ENCODE results near the gene SLC1A2. TPM values are rescaled to one million over a fixed set of nuclear protein-coding genes. Genes with fewer than 3 reads are reported as not detected.

SLC1A2 gene
- total and polyA plus RNA-seq, 2 donors (not counting 1 experiment from before 2014, with no cell fraction given): 1.2 to 7.6 TPM

DNA sequence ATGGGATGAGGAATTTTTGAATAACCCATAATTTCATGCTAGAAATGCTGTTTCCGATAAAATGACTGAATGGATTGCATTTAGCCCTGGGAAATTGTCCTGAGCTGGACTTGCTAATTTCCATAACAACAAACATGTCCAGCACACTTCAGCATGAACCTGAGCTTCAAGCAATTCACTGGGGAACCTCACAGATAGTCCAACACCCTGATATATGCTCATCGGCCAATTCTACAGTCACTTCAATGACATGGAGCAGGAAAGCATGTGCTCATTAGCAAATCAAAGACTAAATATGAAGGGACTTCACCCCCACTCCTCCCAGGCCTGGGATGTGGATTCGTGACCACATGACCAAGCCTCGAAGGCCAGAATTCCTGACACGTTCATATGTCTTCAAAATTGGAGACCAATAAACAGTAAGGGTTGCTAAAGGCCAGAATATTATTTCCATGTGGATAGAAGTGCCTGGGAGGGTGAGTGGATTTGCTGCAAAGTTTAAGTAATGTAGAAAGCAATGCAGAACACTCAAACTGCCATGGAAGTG lies 131.9 kb downstream of the SLC1A2 start:
- H2AFZ ChIP-seq (ENCODE audit: low read length): no peak overlapping the region
- no peaks in the 10 kb centered on the region for H3K9me3 ChIP-seq (ENCODE audit: control insufficient read depth, insufficient read depth, low read depth, low read length)
- H3K9ac ChIP-seq (ENCODE audit: insufficient read depth, low read length): no peak overlapping the region
- no peaks in the 10 kb centered on the region for H3K36me3 ChIP-seq (ENCODE audit: control insufficient read depth, insufficient read depth, low read length)
- TF ChIP-seq, protein P1, sequence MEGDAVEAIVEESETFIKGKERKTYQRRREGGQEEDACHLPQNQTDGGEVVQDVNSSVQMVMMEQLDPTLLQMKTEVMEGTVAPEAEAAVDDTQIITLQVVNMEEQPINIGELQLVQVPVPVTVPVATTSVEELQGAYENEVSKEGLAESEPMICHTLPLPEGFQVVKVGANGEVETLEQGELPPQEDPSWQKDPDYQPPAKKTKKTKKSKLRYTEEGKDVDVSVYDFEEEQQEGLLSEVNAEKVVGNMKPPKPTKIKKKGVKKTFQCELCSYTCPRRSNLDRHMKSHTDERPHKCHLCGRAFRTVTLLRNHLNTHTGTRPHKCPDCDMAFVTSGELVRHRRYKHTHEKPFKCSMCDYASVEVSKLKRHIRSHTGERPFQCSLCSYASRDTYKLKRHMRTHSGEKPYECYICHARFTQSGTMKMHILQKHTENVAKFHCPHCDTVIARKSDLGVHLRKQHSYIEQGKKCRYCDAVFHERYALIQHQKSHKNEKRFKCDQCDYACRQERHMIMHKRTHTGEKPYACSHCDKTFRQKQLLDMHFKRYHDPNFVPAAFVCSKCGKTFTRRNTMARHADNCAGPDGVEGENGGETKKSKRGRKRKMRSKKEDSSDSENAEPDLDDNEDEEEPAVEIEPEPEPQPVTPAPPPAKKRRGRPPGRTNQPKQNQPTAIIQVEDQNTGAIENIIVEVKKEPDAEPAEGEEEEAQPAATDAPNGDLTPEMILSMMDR (conservative IDR thresholded peaks at IDR 0.05 in 1 of 2, IDR thresholded peaks at IDR 0.05 in 1 of 2; ENCODE audit: low read depth in 1 of 2, low read length in 2 of 2): no peak
- no peak for TF ChIP-seq EZH2 (IDR thresholded peaks at IDR 0.05; ENCODE audit: low read length, missing control alignments)
- no peak for DNase-seq (ENCODE audit: low read depth in 2 of 2)
- no peaks in the 10 kb centered on the region for H4K20me1 ChIP-seq (ENCODE audit: control insufficient read depth, extremely low read depth, insufficient read depth, low read length)
- no peaks in the 10 kb centered on the region for H3K79me2 ChIP-seq (ENCODE audit: control insufficient read depth, insufficient read depth, low read length)
- no peaks in the 10 kb centered on the region for H3K27me3 ChIP-seq (ENCODE audit: control insufficient read depth, insufficient read depth, low read length)
- peaks cover 11% of the 10 kb centered on the region for H3K4me1 ChIP-seq (ENCODE audit: control insufficient read depth, extremely low read depth, insufficient read depth, low read length)
- H3K4me2 ChIP-seq (ENCODE audit: extremely low read depth, insufficient read depth, low read length): no peak overlapping the region
- no peak overlapping the region for H3K27ac ChIP-seq (ENCODE audit: insufficient read depth, low read length)
- no peak overlapping the region for H3K4me3 ChIP-seq (replicated peaks in 1 of 4; ENCODE audit: control extremely low read depth in 1 of 4, insufficient read depth in 1 of 4, low read depth in 3 of 4, low read length in 4 of 4)

DNA sequence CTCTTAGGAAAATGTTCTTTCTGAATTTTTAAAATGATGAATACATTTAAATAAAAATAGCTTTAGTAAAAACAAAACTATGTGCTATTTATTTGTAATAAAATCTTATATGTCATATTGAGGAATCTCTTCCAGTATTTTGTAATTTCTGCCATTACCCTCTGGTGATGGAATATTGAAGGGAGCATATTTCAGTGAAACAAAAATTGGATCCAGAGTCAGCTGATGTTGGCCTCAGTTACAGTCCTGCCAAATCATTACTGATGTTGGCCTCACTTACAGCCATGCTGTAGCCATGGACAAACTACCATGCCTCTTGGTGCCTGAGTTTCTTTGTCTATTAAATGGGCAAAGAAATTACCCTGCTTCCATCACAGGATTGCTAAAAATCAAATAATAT lies 133.2 kb downstream of the SLC1A2 start:
- no peak overlapping the region for H2AFZ ChIP-seq (ENCODE audit: low read length)

DNA sequence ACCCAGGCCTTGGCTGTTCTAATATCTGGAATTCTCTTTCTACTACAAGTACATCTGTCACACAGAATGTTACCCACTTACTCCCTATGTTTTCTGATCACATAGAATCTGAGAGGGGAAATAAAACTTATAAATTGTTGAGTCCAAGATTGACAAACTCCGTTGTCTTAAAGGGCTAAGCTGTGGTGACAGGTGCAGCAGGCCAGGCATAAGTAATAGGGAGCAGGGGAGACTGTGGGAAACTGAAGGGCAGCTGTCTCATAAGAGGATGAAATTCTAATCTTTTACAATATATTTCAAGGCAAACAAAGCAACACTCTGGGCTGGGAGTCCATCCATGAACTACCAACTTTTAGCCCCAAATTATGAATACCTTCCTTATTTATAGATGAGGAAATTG lies 133.9 kb downstream of the SLC1A2 start:
- no peak for DNase-seq (ENCODE audit: low read depth in 2 of 2)
- H3K9ac ChIP-seq (ENCODE audit: insufficient read depth, low read length): no peak overlapping the region
- TF ChIP-seq, protein P1 (conservative IDR thresholded peaks at IDR 0.05 in 1 of 2, IDR thresholded peaks at IDR 0.05 in 1 of 2; ENCODE audit: low read depth in 1 of 2, low read length in 2 of 2): no peak
- TF ChIP-seq EZH2 (IDR thresholded peaks at IDR 0.05; ENCODE audit: low read length, missing control alignments): no peak

More for the DNA sequence above, 133.2 kb downstream of the SLC1A2 start:
- no peaks in the 10 kb centered on the region for H3K9me3 ChIP-seq (ENCODE audit: control insufficient read depth, insufficient read depth, low read depth, low read length)
- no peak overlapping the region for H3K4me2 ChIP-seq (ENCODE audit: extremely low read depth, insufficient read depth, low read length)
- no peak for TF ChIP-seq EZH2 (IDR thresholded peaks at IDR 0.05; ENCODE audit: low read length, missing control alignments)
- TF ChIP-seq, protein P1 (conservative IDR thresholded peaks at IDR 0.05 in 1 of 2, IDR thresholded peaks at IDR 0.05 in 1 of 2; ENCODE audit: low read depth in 1 of 2, low read length in 2 of 2): no peak
- peaks cover 17% of the 10 kb centered on the region for H3K4me1 ChIP-seq (ENCODE audit: control insufficient read depth, extremely low read depth, insufficient read depth, low read length)
- no peak overlapping the region for H3K9ac ChIP-seq (ENCODE audit: insufficient read depth, low read length)
- no peaks in the 10 kb centered on the region for H3K27me3 ChIP-seq (ENCODE audit: control insufficient read depth, insufficient read depth, low read length)
- no peak overlapping the region for H3K27ac ChIP-seq (ENCODE audit: insufficient read depth, low read length)
- no peaks in the 10 kb centered on the region for H3K36me3 ChIP-seq (ENCODE audit: control insufficient read depth, insufficient read depth, low read length)
- no peaks in the 10 kb centered on the region for H3K79me2 ChIP-seq (ENCODE audit: control insufficient read depth, insufficient read depth, low read length)
- no peak for DNase-seq (ENCODE audit: low read depth in 2 of 2)
- no peak overlapping the region for H3K4me3 ChIP-seq (replicated peaks in 1 of 4; ENCODE audit: control extremely low read depth in 1 of 4, insufficient read depth in 1 of 4, low read depth in 3 of 4, low read length in 4 of 4)
- H4K20me1 ChIP-seq (ENCODE audit: control insufficient read depth, extremely low read depth, insufficient read depth, low read length): no peaks in the 10 kb centered on the region

More for the DNA sequence above, 133.9 kb downstream of the SLC1A2 start:
- Histone ChIP-seq H4K20me1 (ENCODE audit: control insufficient read depth, extremely low read depth, insufficient read depth, low read length) (no peaks in the 10 kb centered on the region), H3K4me2 (ENCODE audit: extremely low read depth, insufficient read depth, low read length) (no peak overlapping the region), H3K4me1 (ENCODE audit: control insufficient read depth, extremely low read depth, insufficient read depth, low read length) (peaks cover 17% of the 10 kb centered on the region), H3K27ac (ENCODE audit: insufficient read depth, low read length) (no peak overlapping the region), H3K36me3 (ENCODE audit: control insufficient read depth, insufficient read depth, low read length) (no peaks in the 10 kb centered on the region), H3K27me3 (ENCODE audit: control insufficient read depth, insufficient read depth, low read length) (no peaks in the 10 kb centered on the region), H3K79me2 (ENCODE audit: control insufficient read depth, insufficient read depth, low read length) (no peaks in the 10 kb centered on the region), H3K9me3 (ENCODE audit: control insufficient read depth, insufficient read depth, low read depth, low read length) (no peaks in the 10 kb centered on the region), H3K4me3 (replicated peaks in 1 of 4; ENCODE audit: control extremely low read depth in 1 of 4, insufficient read depth in 1 of 4, low read depth in 3 of 4, low read length in 4 of 4) (no peak overlapping the region), H2AFZ (ENCODE audit: low read length) (no peak overlapping the region)
